Endothelial cell of umbilical vein (primary cell): ENCODE results near the gene NR1D2. TPM values are rescaled to one million over a fixed set of nuclear protein-coding genes. Genes with fewer than 3 reads are reported as not detected.

Experiments used
- BruUV-seq: library from RNA; stranded (reverse); fragments of 400-500 nt; replicated peaks from 2 replicates; lab custom pipeline; 2021; lab: Mats Ljungman, UMichigan
- CTCF ChIA-PET: fragments of 300-600, 350-600 bp; sonication (Branson Sonifier 250); formaldehyde crosslinking; loops from one replicate; lab custom pipeline; 2021; ENCODE audit warnings: antibody characterized with exemption, inconsistent platforms; lab: Charles Lee
- POLR2A ChIA-PET: fragments of 300-600, 350-600 bp; sonication (Branson Sonifier 250); formaldehyde crosslinking; loops from one replicate; lab custom pipeline; 2021; ENCODE audit warnings: antibody characterized with exemption, inconsistent platforms; lab: Charles Lee
- DNase-seq: peaks from one replicate; pipeline ENCODE4 v3.0.0-alpha.2; 2011; ENCODE audit warnings: low read depth, low spot score
- FAIRE-seq: peaks from 2 replicates; lab custom pipeline; 2011; peaks lifted over from hg19 to GRCh38; lab: Jason Lieb, UNC
- H2AFZ ChIP-seq: 2 replicates; pipeline ENCODE4 v1.6.0; 2012; ENCODE audit warnings: low read depth, low read length, control low read depth, inconsistent platforms
- H3K27ac ChIP-seq: 2 replicates; pipeline ENCODE4 v1.5.1; 2011; ENCODE audit warnings: low read depth, mild to moderate bottlenecking, control low read depth, low read length, moderate library complexity; ENCODE audit not compliant: insufficient read depth
- H3K27me3 ChIP-seq, 2 experiments: 2 replicates each; pipeline versions ENCODE4 v1.6.0 to v1.6.1; 2011; ENCODE audit warnings: low read length in 2 of 2, mixed read lengths in 1 of 2; ENCODE audit not compliant: control insufficient read depth in 2 of 2, insufficient read depth in 2 of 2
- H3K36me3 ChIP-seq, 2 experiments: 2 replicates in 1 of 2; 3 replicates in 1 of 2; pipeline ENCODE4 v1.5.1; 2011; ENCODE audit warnings: low read length in 2 of 2, mild to moderate bottlenecking in 1 of 2, moderate library complexity in 1 of 2; ENCODE audit not compliant: control insufficient read depth in 2 of 2, insufficient read depth in 2 of 2; ENCODE audit errors: extremely low read depth in 1 of 2
- H3K4me1 ChIP-seq: 3 replicates; pipeline ENCODE4 v1.5.1; 2011; ENCODE audit warnings: mild to moderate bottlenecking, low read length; ENCODE audit not compliant: control insufficient read depth, insufficient read depth; ENCODE audit errors: extremely low read depth
- H3K4me2 ChIP-seq: 2 replicates; pipeline ENCODE4 v1.6.1; 2011; ENCODE audit warnings: low read length, control low read depth, mixed read lengths; ENCODE audit not compliant: insufficient read depth
- H3K4me3 ChIP-seq, 3 experiments: fragments of 200-600 bp in 1 of 3; sonication (generic), shearing (Covaris generic) in 1 of 3; replicated peaks in 1 of 3; 2 replicates each; pipeline ENCODE4 v1.5.1; 2011 to 2016; ENCODE audit warnings: control low read depth in 3 of 3, low read length in 3 of 3, mild to moderate bottlenecking in 2 of 3, inconsistent platforms in 1 of 3, low read depth in 1 of 3, moderate library complexity in 1 of 3; ENCODE audit not compliant: insufficient read depth in 1 of 3
- H3K79me2 ChIP-seq: 2 replicates; pipeline ENCODE4 v1.6.0; 2012; ENCODE audit warnings: low read length, inconsistent platforms; ENCODE audit not compliant: control insufficient read depth, insufficient read depth
- H3K9ac ChIP-seq: replicated peaks from 2 replicates; pipeline ENCODE3; 2011; ENCODE audit warnings: low read length, control low read depth; ENCODE audit not compliant: insufficient read depth; ENCODE audit errors: extremely low read depth
- H3K9me1 ChIP-seq: replicated peaks from 3 replicates; pipeline ENCODE4 v1.6.0; 2011; ENCODE audit warnings: mild to moderate bottlenecking, low read length; ENCODE audit not compliant: control insufficient read depth, insufficient read depth; ENCODE audit errors: extremely low read depth
- H3K9me3 ChIP-seq: replicated peaks from 2 replicates; pipeline ENCODE4 v1.5.1; 2012; ENCODE audit warnings: low read length, inconsistent platforms; ENCODE audit not compliant: control insufficient read depth, insufficient read depth
- H4K20me1 ChIP-seq: replicated peaks from 2 replicates; pipeline ENCODE3; 2011; ENCODE audit warnings: mild to moderate bottlenecking, low read length; ENCODE audit not compliant: control insufficient read depth, insufficient read depth; ENCODE audit errors: extremely low read depth
- CTCF ChIP-seq, 2 donors: IDR thresholded peaks; 1 replicate in 1 of 2; 2 replicates in 1 of 2; pipeline ENCODE4 v1.5.1; 2011; ENCODE audit warnings: low read length in 2 of 2, mild to moderate bottlenecking in 2 of 2, moderate library complexity in 2 of 2, control low read depth in 1 of 2, inconsistent platforms in 1 of 2, low read depth in 1 of 2; ENCODE audit not compliant: insufficient read depth in 1 of 2; ENCODE audit errors: extremely low read depth in 1 of 2
- EZH2 ChIP-seq: IDR thresholded peaks from 2 replicates; pipeline ENCODE4 v1.6.1; 2012; ENCODE audit warnings: borderline replicate concordance, low read depth, mild to moderate bottlenecking, moderate library complexity, low read length, inconsistent platforms; ENCODE audit not compliant: severe bottlenecking
- FOS ChIP-seq: IDR thresholded peaks from 2 replicates; pipeline ENCODE4 v1.6.1; 2011; ENCODE audit warnings: mild to moderate bottlenecking, low read length, moderate library complexity, borderline replicate concordance; ENCODE audit not compliant: insufficient read depth
- MAX ChIP-seq: IDR thresholded peaks from 2 replicates; pipeline ENCODE4 v1.6.1; 2011; ENCODE audit not compliant: insufficient read depth, insufficient read length
- MYC ChIP-seq: IDR thresholded peaks from one replicate; pipeline ENCODE4 v1.6.1; 2011; ENCODE audit warnings: mild to moderate bottlenecking, low read depth, low read length
- POLR2A ChIP-seq: IDR thresholded peaks from 2 replicates; pipeline ENCODE4 v1.6.1; 2012; ENCODE audit warnings: low read depth, mild to moderate bottlenecking, control low read depth, low read length
- dilution Hi-C: fragments of 300-500 bp; cut with MboI; formaldehyde crosslinking; loops from one replicate; pipeline ENCODE4 v1.15.0; 2019; ENCODE audit warnings: low sequenced_read_pairs; ENCODE audit not compliant: extremely low pct_ligation_motif_present
- intact Hi-C: fragments of 100-400 bp; cut with micrococcal nuclease; formaldehyde crosslinking; loops from one replicate; pipeline ENCODE4 v1.10.0; 2022
- polyA plus RNA-seq, 4 experiments: library from polyadenylated mRNA; depleted of rRNA in 3 of 4; stranded (reverse) in 3 of 4; unstranded in 1 of 4; fragments of >200 nt; gene quantifications; 2 replicates each; pipeline versions ENCODE4 v1.2.1 to v1.2.3, GENCODE V29; 2011 to 2012; ENCODE audit warnings: missing spikeins in 1 of 4
- total RNA-seq: library from RNA; stranded (reverse); gene quantifications from 2 replicates; pipeline ENCODE4 v1.2.3, GENCODE V29; 2021

NR1D2 gene
- total and polyA plus RNA-seq, 2 donors (not counting 3 experiments of a cell fraction or from before 2014, with no cell fraction given) = 4.3 to 14.6 TPM

GRCh38 chr3:23938688-23939087 is 6.4 kb upstream of the NR1D2 start:
- no peak overlapping the region for H2AFZ ChIP-seq
- no peak overlapping the region for H3K4me3 ChIP-seq
- no peak overlapping the region for H3K9ac ChIP-seq
- dilution Hi-C loops (no loop called here), intact Hi-C loops (no loop called here)
- POLR2A ChIA-PET = interaction anchor here (1.0 kb wide), 1 partner anchor 16 kb away, joined by 4 read pairs; no protein-coding TSS in a partner anchor
- H3K27ac ChIP-seq = no peak overlapping the region
- DNase-seq (no peak), FAIRE-seq (no peak)
- TF ChIP-seq CTCF (IDR thresholded peaks at IDR 0.05; ENCODE audit: extremely low read depth in 1 of 2, insufficient read depth in 1 of 2, low read depth in 1 of 2, low read length in 2 of 2) = no peak
- TF ChIP-seq MAX = no peak
- TF ChIP-seq FOS = no peak
- no peak for TF ChIP-seq MYC
- no peak for TF ChIP-seq EZH2
- CTCF ChIA-PET = no interaction called here
- no peaks in the 10 kb centered on the region for H4K20me1 ChIP-seq
- H3K4me1 ChIP-seq = no peaks in the 10 kb centered on the region
- no peaks in the 10 kb centered on the region for H3K9me1 ChIP-seq
- no TSS peak for BruUV-seq
- peaks cover 3% of the 10 kb centered on the region in 2 experiments for H3K27me3 ChIP-seq
- no peaks in the 10 kb centered on the region for H3K79me2 ChIP-seq
- H3K9me3 ChIP-seq = no peaks in the 10 kb centered on the region
- H3K36me3 ChIP-seq = no peaks in the 10 kb centered on the region
- H3K4me2 ChIP-seq = no peak overlapping the region

GRCh38 chr3:23940775-23941174 is 4.3 kb upstream of the NR1D2 start:
- H3K27me3 ChIP-seq = peaks cover 3 to 10% of the 10 kb centered on the region in 2 experiments
- no peak overlapping the region for H2AFZ ChIP-seq
- FAIRE-seq (no peak), DNase-seq (no peak)
- no peaks in the 10 kb centered on the region for H3K36me3 ChIP-seq
- H3K4me3 ChIP-seq = no peak overlapping the region
- H3K4me2 ChIP-seq = no peak overlapping the region
- no peaks in the 10 kb centered on the region for H3K79me2 ChIP-seq
- ChIA-PET POLR2A (no interaction called here), CTCF (interaction anchor here (2.3 kb wide), 1 partner anchor 17 kb away, joined by 5 read pairs; no protein-coding TSS in a partner anchor)
- H3K27ac ChIP-seq = no peak overlapping the region
- dilution Hi-C loops = no loop called here
- no TSS peak for BruUV-seq
- no peaks in the 10 kb centered on the region for H4K20me1 ChIP-seq
- no peaks in the 10 kb centered on the region for H3K9me1 ChIP-seq
- intact Hi-C loops = no loop called here
- no peak for TF ChIP-seq CTCF (IDR thresholded peaks at IDR 0.05; ENCODE audit: extremely low read depth in 1 of 2, insufficient read depth in 1 of 2, low read depth in 1 of 2, low read length in 2 of 2)
- no peak for TF ChIP-seq POLR2A
- TF ChIP-seq FOS = no peak
- H3K4me1 ChIP-seq = no peaks in the 10 kb centered on the region
- H3K9ac ChIP-seq = no peak overlapping the region
- H3K9me3 ChIP-seq = no peaks in the 10 kb centered on the region
